Fibroblast of peridontal ligament (primary cell): ENCODE data around the gene CEBPZ.
A peak's percentile ranks its signal among the peaks of the same experiment; 100 is the strongest.
"Not testable (repeated sequence)": the region's sequence is repeated elsewhere in the genome, so short reads cannot be mapped to it uniquely, and the experiment has no call there.

Experiments used
- DNase-seq: peaks from one replicate; pipeline ENCODE4 v3.0.0-alpha.2; 2010; ENCODE audit errors: extremely low read depth

Gene CEBPZ

GRCh38 chr2:37215250-37215649 is 16.1 kb downstream of the CEBPZ start:
- DNase-seq, result peak; percentile 36

DNA sequence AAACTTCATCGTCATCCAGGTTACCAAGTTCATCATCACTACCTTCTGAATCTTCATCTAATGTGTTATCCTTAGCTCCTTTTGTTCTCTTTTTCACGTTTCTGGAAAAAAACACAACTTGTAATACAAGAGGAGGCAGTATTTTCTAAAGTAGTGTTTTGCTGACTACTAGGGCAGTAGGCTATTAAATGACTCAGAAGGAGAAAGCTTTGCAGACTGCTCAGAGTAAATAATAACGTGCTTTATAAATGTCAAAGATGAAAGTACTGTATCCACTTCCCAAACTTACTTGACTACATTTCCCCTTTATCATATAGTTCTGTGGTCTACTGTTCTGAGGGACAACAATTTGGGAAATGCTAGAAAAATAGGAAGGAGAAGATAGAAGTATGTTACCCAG is 19.5 kb downstream of the CEBPZ start:
- no peak for DNase-seq

DNA sequence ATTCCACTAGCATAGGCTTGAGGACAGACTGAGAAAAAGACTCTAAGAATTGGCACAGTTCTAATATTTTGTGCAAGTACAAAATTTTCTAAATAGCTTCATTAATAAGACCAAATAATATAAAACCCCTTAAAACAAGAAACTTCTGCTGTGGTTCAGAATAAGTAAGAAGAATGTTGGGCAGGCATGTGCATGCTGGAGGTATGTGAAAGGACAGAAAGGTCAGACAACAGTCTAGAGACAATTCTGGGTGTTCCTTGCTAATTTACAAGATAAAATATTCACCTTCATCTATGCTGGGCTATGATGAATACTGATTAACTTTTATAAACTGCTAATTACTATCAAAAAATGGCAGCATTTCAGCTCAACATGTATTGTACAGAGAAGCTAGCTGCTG is 20.2 kb downstream of the CEBPZ start:
- DNase-seq, result no peak

- DNase-seq, result not testable (repeated sequence)
These were observed 24.6 kb downstream of the CEBPZ start for GRCh38 chr2:37206760-37207159.

DNA sequence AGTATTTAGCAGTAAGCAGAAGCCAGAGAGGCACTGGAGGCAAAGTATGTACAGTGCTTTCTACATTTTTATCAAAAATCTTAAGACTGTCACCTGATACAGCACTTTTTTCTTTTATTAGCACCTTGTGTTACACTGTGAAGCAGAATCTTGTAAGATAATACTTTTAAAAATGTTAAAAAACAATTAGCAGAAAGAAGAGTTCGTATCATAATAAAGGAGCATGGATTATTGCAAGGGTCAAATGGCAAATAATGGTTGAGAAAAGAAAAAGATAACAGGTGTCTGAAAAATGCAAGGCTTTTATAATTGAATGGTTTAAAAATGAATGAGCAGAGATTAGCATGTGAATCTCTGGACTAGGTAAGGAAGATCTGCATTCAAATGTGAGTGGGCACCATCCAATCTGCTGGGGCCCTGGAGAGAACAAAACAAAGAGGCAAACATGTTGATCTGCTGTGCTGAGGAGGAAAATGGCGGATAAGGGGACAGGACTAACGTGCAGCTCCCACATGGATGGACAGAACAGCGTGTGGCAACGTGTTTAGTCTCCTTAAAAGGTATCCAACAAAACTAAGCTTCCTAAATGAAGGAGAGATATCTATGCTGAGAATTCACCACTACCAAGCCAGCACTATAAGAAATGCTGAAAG is 25.6 kb downstream of the CEBPZ start:
- no peak for DNase-seq

- DNase-seq, result not testable (repeated sequence)
These were observed 26.2 kb downstream of the CEBPZ start for GRCh38 chr2:37205071-37205661.

DNA sequence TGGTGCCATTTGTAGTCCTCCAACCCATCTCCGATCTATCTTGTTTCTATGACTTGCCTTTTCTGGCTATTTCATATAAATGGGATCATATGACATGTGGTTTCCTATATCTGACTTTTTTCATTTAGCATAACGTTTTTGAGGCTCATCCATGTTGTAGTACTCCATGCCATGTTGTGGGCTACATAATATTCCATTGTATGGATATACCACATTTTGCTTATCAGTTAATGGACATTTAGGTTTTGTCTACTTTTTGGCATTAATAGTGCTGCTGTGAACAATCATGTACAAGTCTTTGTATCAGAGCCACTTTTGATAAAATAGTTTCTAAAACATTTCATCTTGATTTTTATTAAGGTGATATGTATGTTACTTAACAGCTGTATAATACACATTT is 27.7 kb downstream of the CEBPZ start:
- DNase-seq, result no peak

DNA sequence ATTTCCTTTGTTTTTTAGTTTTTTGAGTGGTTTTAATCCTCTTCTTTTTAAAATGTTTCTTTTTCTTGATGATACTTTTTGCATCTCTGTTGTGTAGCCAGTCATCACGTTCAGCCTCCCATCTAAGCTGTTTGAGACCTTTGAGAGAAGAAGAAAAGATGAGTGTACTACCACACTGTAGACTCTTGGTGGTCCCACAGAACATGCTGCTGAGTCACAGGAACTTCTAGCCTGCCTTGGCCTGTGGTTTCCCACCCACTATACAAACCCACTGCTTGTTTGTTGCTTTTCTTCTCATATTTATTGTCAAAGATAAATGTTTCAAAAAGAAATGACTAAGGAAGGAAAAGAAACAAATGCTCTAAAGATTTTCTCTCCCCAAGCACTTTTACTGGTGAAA is 29.6 kb downstream of the CEBPZ start:
- DNase-seq, result no peak

- peak; percentile 5 for DNase-seq
These were observed 30.2 kb downstream of the CEBPZ start for GRCh38 chr2:37201208-37201607.

GRCh38 chr2:37198681-37199065 is 32.7 kb downstream of the CEBPZ start:
- DNase-seq, result no peak

DNA sequence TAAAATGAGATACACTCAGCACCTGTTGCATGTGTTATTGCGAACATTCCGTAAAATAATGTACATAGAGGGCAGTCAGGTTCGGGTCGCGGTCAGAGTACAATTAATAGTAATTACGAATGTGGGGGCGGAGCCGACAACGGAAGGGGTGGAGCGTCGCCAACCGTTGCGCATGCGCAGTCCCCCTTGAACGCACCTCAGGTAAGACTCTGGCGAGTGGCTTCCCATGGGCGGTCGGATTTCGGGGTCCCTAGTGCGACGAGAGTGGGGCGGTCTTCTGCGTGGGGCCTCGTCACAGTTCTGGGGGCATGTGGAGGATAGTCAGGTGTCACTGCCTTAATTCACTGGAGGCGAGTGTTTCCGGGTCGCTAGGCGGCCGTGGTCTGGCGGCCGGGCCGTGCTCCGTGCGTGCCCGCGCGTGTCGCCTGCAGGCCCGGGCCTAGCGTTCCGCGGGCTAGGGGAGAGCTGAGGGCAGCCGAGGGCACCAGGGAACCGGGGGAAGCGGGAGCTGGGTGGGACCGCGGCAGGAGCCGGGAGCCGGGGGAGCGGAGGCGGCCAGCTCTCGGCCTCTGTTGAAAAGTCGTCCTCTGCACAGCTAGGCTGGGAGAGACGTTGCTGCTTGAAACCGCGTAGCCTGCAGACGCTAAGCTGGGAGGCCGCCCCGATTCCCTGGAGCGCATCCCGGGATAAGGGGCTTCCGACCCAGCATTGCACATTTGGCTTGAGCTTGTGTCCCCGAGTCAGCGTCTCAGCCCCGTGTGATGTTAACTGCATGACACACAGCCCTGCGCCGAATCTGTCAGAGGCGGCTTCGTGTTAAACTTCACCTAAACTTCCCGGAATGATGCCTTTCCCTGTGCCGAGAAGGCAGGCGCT is 34.8 kb downstream of the CEBPZ start, which contains the start of gene CEBPZOS:
Gene CEBPZOS (plus strand): TSS at position 177 of the 876 bp plus-strand sequence. CDS start 3,209 bp downstream, outside the sequence.
- peak; percentile 81 for DNase-seq

GRCh38 chr2:37195862-37196319 is 35.5 kb downstream of the CEBPZ start:
- not testable (repeated sequence) for DNase-seq

- DNase-seq, result no peak
These were observed 38.8 kb downstream of the CEBPZ start for GRCh38 chr2:37192551-37192950.

DNA sequence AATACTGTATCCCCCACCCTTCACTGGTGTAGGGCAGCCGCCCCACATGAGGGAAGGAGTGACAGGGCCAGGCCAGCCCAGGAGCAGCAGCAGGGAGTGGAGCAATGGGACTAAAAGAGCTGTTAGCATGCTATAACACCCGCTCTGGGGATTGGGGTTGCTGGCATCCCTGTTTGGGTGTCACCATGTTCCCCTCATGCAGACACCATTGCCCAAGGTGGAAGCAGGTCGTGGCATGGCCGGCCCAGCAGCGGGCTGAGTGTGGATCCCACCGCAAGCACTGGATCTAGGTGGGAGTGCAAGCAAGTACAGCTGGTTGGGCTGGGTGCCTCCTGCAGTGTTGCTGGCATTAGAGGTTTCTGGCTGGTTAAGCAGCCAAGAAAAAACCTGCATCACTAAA is 39.6 kb downstream of the CEBPZ start:
- DNase-seq, result no peak

DNA sequence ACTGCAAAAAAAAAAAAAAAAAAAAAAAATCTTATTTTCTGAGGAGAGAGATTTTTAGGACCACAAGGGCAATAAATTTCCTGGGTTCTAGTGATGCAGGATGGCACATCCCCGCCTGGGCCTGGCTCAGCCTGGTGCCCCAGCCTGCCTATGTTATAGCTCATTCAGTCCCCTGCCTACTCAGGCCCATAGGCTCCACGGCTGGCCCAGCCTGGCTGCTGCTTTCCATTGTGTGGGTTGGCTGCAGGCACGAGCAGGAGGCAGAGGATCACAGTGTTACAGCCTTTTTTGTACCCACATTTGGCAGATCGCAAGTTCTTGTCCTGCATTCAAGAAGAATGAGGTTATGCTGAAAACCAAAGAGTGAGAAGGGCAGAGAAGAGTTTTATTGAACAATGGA is 40.1 kb downstream of the CEBPZ start:
- no peak for DNase-seq

GRCh38 chr2:37190290-37190689 is 41.1 kb downstream of the CEBPZ start:
- DNase-seq, result no peak

DNA sequence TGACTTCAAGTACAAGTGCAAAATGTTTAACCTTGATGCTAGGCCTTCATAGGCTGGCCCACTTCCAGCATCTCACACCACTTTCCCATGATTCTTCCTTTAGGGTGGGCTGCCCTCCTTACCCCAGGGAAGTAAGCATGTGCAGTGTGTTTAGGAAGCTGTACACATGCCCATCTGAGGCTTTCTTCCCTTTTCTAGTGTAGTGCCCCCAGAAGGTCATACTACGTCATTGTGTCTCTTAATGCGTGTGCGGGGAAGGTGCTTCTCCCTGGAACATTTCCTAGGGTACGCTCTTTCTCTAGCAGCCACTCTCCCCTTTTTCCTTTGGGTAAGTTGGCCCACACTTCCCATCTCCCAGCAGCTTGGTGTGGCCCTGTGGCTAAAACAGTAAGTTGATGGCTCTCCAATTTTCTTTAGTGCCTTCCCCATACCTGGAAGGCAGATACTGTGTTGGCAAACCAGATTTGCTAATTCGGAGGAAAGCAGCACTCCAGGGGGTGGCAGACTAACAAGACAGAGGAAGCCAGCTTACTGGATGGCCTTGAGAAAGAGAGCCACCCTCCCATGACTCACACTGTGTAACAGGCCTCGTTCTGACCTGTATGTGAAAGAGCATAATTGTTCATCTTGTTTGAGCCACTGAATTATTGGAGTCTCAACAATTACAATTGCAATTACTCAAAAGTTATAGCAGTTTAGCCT is 41.8 kb downstream of the CEBPZ start:
- DNase-seq, result peak; percentile 83

GRCh38 chr2:37188570-37188969 is 42.8 kb downstream of the CEBPZ start, which contains the start of gene SULT6B1:
Gene SULT6B1 (minus strand): TSS chr2:37188670. CDS start chr2:37188640, 30 bp downstream.
- no peak for DNase-seq

GRCh38 chr2:37181726-37182684 is 49.4 kb downstream of the CEBPZ start:
- DNase-seq, result peak; percentile 33

- DNase-seq, result no peak
These were observed 50.8 kb downstream of the CEBPZ start for GRCh38 chr2:37180640-37181039.
